Tibial artery (tissue), 4 donors: Measurements from ENCODE around the gene BAX.
"Not testable (repeated sequence)": the region's sequence is repeated elsewhere in the genome, so short reads cannot be mapped to it uniquely, and the experiment has no call there.

Source experiments
- DNase-seq, 2 donors: peaks; one replicate each; pipeline ENCODE4 v3.0.0-alpha.2; 2019
- H3K27ac ChIP-seq, 2 donors: fragments of 200-600 bp; sonication (generic) in 1 of 2; 1 replicate in 1 of 2; 2 replicates in 1 of 2; pipeline ENCODE4 v1.5.1; 2018 to 2019; ENCODE audit warnings: mild to moderate bottlenecking in 1 of 2
- H3K27me3 ChIP-seq, 2 donors: fragments of 200-600 bp; sonication (generic) in 1 of 2; one replicate each; pipeline versions ENCODE4 v1.5.1 to v1.6.0; 2016 to 2019
- H3K36me3 ChIP-seq, 3 donors: fragments of 200-600 bp; sonication (generic) in 2 of 3; one replicate each; pipeline ENCODE4 v1.5.1; 2016 to 2019; ENCODE audit warnings: mild to moderate bottlenecking in 2 of 3
- H3K4me1 ChIP-seq, 4 donors: fragments of 200-600 bp; sonication (generic) in 2 of 4; 1 replicate in 3 of 4; 2 replicates in 1 of 4; pipeline ENCODE4 v1.5.1; 2016 to 2019
- H3K4me3 ChIP-seq, 2 donors: fragments of 200-600 bp; sonication (generic) in 1 of 2; 1 replicate in 1 of 2; 2 replicates in 1 of 2; pipeline ENCODE4 v1.5.1; 2018 to 2019; ENCODE audit warnings: mild to moderate bottlenecking in 2 of 2
- H3K9me3 ChIP-seq, 3 donors: fragments of 200-600 bp; sonication (generic) in 1 of 3; one replicate each; pipeline ENCODE4 v1.5.1; 2016 to 2019
- intact Hi-C: fragments of 100-400 bp; cut with DNase I; formaldehyde crosslinking; loops from one replicate; pipeline ENCODE4 v1.15.0; 2023; ENCODE audit warnings: low total_unique reads
- TF ChIP-seq, protein P1 (sequence below), 2 experiments: fragments of 200-600 bp in 1 of 2; fragments of 450-650 bp in 1 of 2; IDR thresholded peaks; one replicate each; pipeline ENCODE4 v1.5.1; 2017 to 2019; ENCODE audit warnings: antibody characterized with exemption in 2 of 2, mild to moderate bottlenecking in 1 of 2, moderate library complexity in 1 of 2

Gene BAX

DNA sequence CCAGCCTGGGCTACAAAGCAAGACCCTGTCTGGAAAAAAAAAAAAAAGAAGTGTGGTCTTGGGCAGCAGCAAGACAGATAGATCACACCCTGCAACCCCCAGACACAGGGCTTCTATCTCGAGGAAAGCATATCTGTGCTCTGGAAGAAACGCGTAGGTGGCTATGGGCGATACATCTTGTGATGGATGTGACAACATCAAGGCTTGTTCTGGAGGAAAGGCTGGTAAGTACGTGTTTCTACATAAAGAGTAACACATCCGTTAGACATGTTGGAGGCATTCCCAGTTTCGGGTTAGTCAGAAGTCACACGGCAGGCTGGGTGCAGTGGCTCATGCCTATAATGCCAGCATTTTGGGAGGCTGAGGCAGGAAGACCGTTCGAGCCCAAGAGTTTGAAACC, 27.8 kb upstream of the BAX start:
- H3K27me3 ChIP-seq = peaks cover 0 to 5% of the 10 kb centered on the region in 2 donors
- peak; percentile 82 to 85 for DNase-seq
- peaks cover 0 to 21% (median 18%) of the 10 kb centered on the region in 3 donors for H3K36me3 ChIP-seq
- peaks cover 0 to 11% (median 3%) of the 10 kb centered on the region in 4 donors for H3K4me1 ChIP-seq
- TF ChIP-seq, protein P1, sequence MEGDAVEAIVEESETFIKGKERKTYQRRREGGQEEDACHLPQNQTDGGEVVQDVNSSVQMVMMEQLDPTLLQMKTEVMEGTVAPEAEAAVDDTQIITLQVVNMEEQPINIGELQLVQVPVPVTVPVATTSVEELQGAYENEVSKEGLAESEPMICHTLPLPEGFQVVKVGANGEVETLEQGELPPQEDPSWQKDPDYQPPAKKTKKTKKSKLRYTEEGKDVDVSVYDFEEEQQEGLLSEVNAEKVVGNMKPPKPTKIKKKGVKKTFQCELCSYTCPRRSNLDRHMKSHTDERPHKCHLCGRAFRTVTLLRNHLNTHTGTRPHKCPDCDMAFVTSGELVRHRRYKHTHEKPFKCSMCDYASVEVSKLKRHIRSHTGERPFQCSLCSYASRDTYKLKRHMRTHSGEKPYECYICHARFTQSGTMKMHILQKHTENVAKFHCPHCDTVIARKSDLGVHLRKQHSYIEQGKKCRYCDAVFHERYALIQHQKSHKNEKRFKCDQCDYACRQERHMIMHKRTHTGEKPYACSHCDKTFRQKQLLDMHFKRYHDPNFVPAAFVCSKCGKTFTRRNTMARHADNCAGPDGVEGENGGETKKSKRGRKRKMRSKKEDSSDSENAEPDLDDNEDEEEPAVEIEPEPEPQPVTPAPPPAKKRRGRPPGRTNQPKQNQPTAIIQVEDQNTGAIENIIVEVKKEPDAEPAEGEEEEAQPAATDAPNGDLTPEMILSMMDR (IDR thresholded peaks at IDR 0.05) = no peak
- H3K27ac ChIP-seq = peak overlapping the region; percentile 9 to 35
- no peaks in the 10 kb centered on the region for H3K9me3 ChIP-seq
- intact Hi-C loops = no loop called here
- no peak overlapping the region for H3K4me3 ChIP-seq

DNA sequence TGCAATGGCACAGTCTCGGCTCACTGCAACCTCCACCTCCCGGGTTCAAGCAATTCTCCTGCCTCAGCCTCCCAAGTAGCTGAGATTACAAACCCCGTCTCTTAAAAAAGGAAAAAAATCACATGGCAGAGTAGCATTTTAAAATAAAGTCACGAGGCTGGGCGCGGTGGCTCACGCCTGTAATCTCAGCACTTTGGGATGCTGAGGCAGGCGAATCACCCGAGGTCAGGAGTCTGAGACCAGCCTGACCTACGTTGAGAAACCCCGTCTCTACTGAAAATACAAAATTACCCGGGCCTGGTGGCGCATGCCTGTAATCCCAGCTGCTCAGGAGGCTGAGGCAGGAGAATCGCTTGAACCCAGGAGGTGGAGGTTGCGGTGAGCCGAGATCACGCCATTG, 27.0 kb upstream of the BAX start:
- Histone ChIP-seq H3K36me3 (peaks cover 0 to 13% (median 10%) of the 10 kb centered on the region in 3 donors), H3K4me1 (peaks cover 0 to 11% (median 3%) of the 10 kb centered on the region in 4 donors)
- H3K9me3 ChIP-seq, H3K4me3 ChIP-seq, DNase-seq, H3K27ac ChIP-seq, intact Hi-C loops, H3K27me3 ChIP-seq: not testable (repeated sequence)

DNA sequence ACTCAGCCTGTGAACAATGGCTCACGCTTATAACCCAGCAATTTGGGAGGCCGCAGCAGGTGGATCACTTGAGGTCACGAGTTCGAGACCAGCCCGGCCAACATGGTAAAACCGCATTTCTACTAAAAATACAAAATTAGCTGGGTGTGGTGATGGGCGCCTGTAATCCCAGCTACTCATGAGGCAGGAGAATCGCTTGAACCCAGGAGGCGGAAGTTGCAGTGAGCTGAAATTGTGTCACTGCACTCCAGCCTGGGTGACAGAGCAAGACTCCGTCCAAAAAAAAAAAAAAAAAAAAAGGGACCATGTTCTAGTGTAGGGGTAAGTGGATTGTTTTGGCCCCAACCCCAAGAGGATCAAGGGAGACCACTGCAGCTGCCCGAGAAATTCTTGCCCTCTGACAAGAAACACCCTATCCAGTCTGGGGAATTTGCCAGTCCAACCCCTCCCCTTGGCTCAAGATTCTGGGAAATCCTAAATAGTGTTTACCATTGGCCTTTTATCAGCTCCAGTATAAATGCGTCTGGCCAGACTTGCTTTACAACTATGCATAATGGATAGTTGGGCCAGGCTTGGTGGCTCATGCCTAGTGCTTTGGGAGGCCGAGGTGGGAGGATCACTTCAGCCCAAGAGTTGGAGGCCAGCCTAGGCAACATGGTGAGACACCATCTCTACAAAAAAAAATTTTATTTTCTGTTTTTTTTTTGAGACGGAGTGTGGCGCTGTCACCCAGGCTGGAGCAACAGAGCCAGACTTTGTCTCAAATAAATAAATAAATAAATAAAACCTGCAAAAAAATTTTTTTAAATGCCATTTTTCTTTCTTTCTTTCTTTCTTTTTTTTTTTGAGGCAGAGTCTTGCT, 26.3 kb upstream of the BAX start:
- intact Hi-C loops = no loop called here
- H3K36me3 ChIP-seq = peaks cover 0 to 6% (median 3%) of the 10 kb centered on the region in 3 donors

DNA sequence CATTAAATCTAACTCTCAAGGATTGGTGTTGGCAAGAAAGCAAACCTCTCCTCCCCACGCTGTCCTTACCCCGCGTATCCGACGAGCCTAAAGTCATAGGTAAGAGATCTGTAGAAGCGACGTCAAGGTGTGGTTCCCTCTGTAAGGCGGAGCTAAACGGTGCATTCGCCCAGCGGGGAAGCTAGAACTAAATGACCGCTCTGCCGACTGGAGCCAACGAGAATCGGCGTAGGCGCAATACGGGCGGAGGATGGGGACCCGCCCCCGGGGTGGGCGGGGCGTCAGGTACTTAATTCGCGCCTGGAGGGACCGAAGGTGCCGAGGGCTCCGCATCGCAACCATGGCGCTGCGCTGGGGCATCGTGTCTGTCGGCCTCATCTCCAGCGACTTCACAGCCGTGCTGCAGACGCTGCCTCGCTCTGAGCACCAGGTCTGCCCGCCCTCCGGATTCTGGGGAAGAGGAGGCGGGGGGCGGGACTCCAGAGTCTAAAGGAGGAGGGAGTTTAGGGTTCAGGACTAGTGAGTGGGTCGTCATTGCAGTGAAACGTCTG, 21.2 kb upstream of the BAX start, which contains the start of gene DHDH:
Gene DHDH, plus strand, starts transcription at position 318 of the 551 bp plus-strand sequence. Its CDS starts 23 bp downstream, at position 341.
- DNase-seq = peak; percentile 51 to 77

More for the DNA sequence above, 26.3 kb upstream of the BAX start:
- Histone ChIP-seq H3K27me3 (peaks cover 0 to 8% of the 10 kb centered on the region in 2 donors), H3K4me3 (no peak overlapping the region), H3K4me1 (peaks cover 0 to 12% (median 7%) of the 10 kb centered on the region in 4 donors), H3K9me3 (no peaks in the 10 kb centered on the region), H3K27ac (no peak overlapping the region)
- no peak for DNase-seq
- TF ChIP-seq, protein P1 (IDR thresholded peaks at IDR 0.05) = no peak

GRCh38 chr19:48934837-48935236, 19.8 kb upstream of the BAX start:
- H3K27ac ChIP-seq = no peak overlapping the region
- intact Hi-C loops = no loop called here
- no peaks in the 10 kb centered on the region for H3K9me3 ChIP-seq
- no peak for DNase-seq
- H3K36me3 ChIP-seq = no peaks in the 10 kb centered on the region
- peaks cover 0 to 9% (median 8%) of the 10 kb centered on the region in 4 donors for H3K4me1 ChIP-seq
- TF ChIP-seq, protein P1 (IDR thresholded peaks at IDR 0.05) = no peak
- no peak overlapping the region for H3K4me3 ChIP-seq
- peaks cover 0 to 10% of the 10 kb centered on the region in 2 donors for H3K27me3 ChIP-seq

More for the DNA sequence above, 21.2 kb upstream of the BAX start, which contains the start of gene DHDH:
- peaks cover 0 to 9% (median 8%) of the 10 kb centered on the region in 4 donors for H3K4me1 ChIP-seq
- H3K9me3 ChIP-seq = no peaks in the 10 kb centered on the region
- H3K36me3 ChIP-seq = no peaks in the 10 kb centered on the region
- TF ChIP-seq, protein P1 (IDR thresholded peaks at IDR 0.05) = no peak
- H3K27me3 ChIP-seq = peaks cover 0 to 10% of the 10 kb centered on the region in 2 donors
- no peak within 1 kb of the TSS for H3K27ac ChIP-seq
- intact Hi-C loops = no loop called here
- H3K4me3 ChIP-seq = peak within 1 kb of the TSS; percentile 43 to 57

GRCh38 chr19:48935864-48936263, 18.8 kb upstream of the BAX start:
- no peak for DNase-seq

More at GRCh38 chr19:48935864-48936263, 18.8 kb upstream of the BAX start:
- Histone ChIP-seq H3K9me3 (peaks cover 0 to 5% (median 4%) of the 10 kb centered on the region in 3 donors), H3K36me3 (no peaks in the 10 kb centered on the region), H3K27me3 (peaks cover 0 to 10% of the 10 kb centered on the region in 2 donors), H3K27ac (no peak overlapping the region), H3K4me3 (no peak overlapping the region), H3K4me1 (peaks cover 0 to 9% (median 8%) of the 10 kb centered on the region in 4 donors)
- TF ChIP-seq, protein P1 (IDR thresholded peaks at IDR 0.05) = no peak
- intact Hi-C loops = no loop called here
